OCI-LY7 (cell line): ENCODE results near the gene IMMP2L. TPM values are rescaled to one million over a fixed set of nuclear protein-coding genes. Genes with fewer than 3 reads are reported as not detected.

Experiments used
- BruUV-seq: library from RNA; stranded (reverse); fragments of 400-500 nt; replicated peaks from 2 replicates; lab custom pipeline; 2021; lab: Mats Ljungman, UMichigan
- CTCF ChIA-PET: fragments of 300-600 bp; sonication (Branson Sonifier 250); formaldehyde crosslinking; loops from one replicate; lab custom pipeline; 2022; ENCODE audit warnings: antibody characterized with exemption; ENCODE audit not compliant: unreplicated experiment; lab: Charles Lee
- POLR2A ChIA-PET: fragments of 300-600 bp; sonication (Branson Sonifier 250); formaldehyde crosslinking; loops from one replicate; lab custom pipeline; 2022; ENCODE audit warnings: antibody characterized with exemption; lab: Charles Lee
- DNase-seq: peaks from one replicate; pipeline ENCODE4 v3.0.0-alpha.2; 2015; ENCODE audit warnings: low spot score
- H2AFZ ChIP-seq: fragments of 200-600 bp; sonication (generic), shearing (Covaris generic); 2 replicates; pipeline ENCODE4 v1.6.1; 2014; ENCODE audit warnings: mild to moderate bottlenecking, antibody characterized with exemption, low read length, moderate library complexity
- H3K27ac ChIP-seq: fragments of 200-600 bp; sonication (generic); 2 replicates; pipeline ENCODE4 v1.5.1; 2014; ENCODE audit warnings: mixed run types, low read depth, mild to moderate bottlenecking, moderate library complexity, low read length, inconsistent platforms; ENCODE audit not compliant: poor library complexity, severe bottlenecking
- H3K36me3 ChIP-seq: fragments of 200-600 bp; sonication (generic); 2 replicates; pipeline ENCODE4 v1.6.1; 2014; ENCODE audit warnings: mild to moderate bottlenecking, antibody characterized with exemption, low read length, moderate library complexity, mixed read lengths; ENCODE audit not compliant: insufficient read depth
- H3K4me1 ChIP-seq: fragments of 200-600 bp; sonication (generic); 2 replicates; pipeline ENCODE4 v1.5.1; 2014; ENCODE audit warnings: mild to moderate bottlenecking, low read length; ENCODE audit not compliant: insufficient read depth, poor library complexity, severe bottlenecking
- H3K4me2 ChIP-seq: fragments of 200-600 bp; sonication (generic); 2 replicates; pipeline ENCODE4 v1.6.1; 2014; ENCODE audit warnings: mild to moderate bottlenecking, low read length
- H3K4me3 ChIP-seq: fragments of 200-600 bp; sonication (generic); 2 replicates; pipeline ENCODE4 v1.5.1; 2014; ENCODE audit warnings: mild to moderate bottlenecking, low read depth, low read length; ENCODE audit not compliant: poor library complexity, severe bottlenecking
- H3K79me2 ChIP-seq: fragments of 200-600 bp; sonication (generic); 2 replicates; pipeline ENCODE4 v1.6.1; 2016; ENCODE audit warnings: low read depth, mild to moderate bottlenecking, low read length, moderate library complexity, mixed read lengths; ENCODE audit not compliant: insufficient read depth
- H3K9me2 ChIP-seq: fragments of 200-600 bp; sonication (generic); 2 replicates; pipeline ENCODE4 v1.6.1; 2016; ENCODE audit warnings: mild to moderate bottlenecking, low read length, mixed read lengths; ENCODE audit not compliant: insufficient read depth
- H3K9me3 ChIP-seq: fragments of 200-600 bp; sonication (generic); 2 replicates; pipeline ENCODE4 v1.6.1; 2014; ENCODE audit warnings: mild to moderate bottlenecking, mixed run types, low read length, mixed read lengths
- H4K20me1 ChIP-seq: fragments of 200-600 bp; sonication (generic); 2 replicates; pipeline ENCODE4 v1.6.1; 2014; ENCODE audit warnings: mild to moderate bottlenecking, antibody characterized with exemption, low read length, moderate library complexity, mixed read lengths; ENCODE audit not compliant: insufficient read depth
- EZH2phosphoT487 ChIP-seq: fragments of 200-600 bp; sonication (generic); IDR thresholded peaks from 2 replicates; pipeline ENCODE4 v1.6.1; 2018; ENCODE audit warnings: low read depth, borderline replicate concordance, mild to moderate bottlenecking, mixed run types, antibody characterized with exemption, low read length, moderate library complexity, mixed read lengths
- intact Hi-C: fragments of 100-400 bp; cut with micrococcal nuclease; formaldehyde crosslinking; loops from one replicate; pipeline ENCODE4 v1.10.0; 2022; ENCODE audit not compliant: unreplicated experiment
- total RNA-seq, 2 experiments: library from RNA; depleted of rRNA in 1 of 2; stranded (reverse); fragments of >200 nt in 1 of 2; shearing (Covaris generic) in 1 of 2; gene quantifications; 2 replicates each; pipeline ENCODE4 v1.2.3, GENCODE V29; 2014 to 2022
- TF ChIP-seq, protein P1 (sequence below): fragments of 200-600 bp; sonication (generic); conservative IDR thresholded peaks from 2 replicates; pipeline ENCODE4 v1.5.1; 2014; ENCODE audit warnings: mild to moderate bottlenecking, antibody characterized with exemption, low read length, moderate library complexity, mixed read lengths

IMMP2L gene
- total RNA-seq, 2 experiments from 2014 or later: 8.0 to 25.4 TPM

DNA sequence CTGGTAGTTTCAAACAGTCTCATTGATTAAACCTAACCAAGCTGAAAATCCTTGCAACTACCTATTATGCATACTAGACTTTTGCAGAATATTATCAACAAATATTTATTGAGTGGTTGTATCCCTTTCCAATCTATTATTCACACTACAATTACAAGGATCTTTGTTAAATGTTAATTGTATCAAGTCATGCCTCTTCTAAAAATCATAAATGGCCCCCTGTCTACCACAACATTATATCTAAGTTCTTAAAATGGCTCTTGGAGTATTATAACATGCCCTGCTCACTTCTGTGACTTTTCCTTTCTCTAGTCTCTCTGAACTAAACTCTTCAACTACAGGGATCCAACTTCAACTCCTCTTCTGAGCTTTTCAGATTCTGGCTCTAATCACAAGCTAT, 219.3 kb downstream of the IMMP2L start:
- no TSS peak for BruUV-seq
- Histone ChIP-seq H3K9me3 (peaks cover 4% of the 10 kb centered on the region; the same call in 1 of the 2 replicates), H3K79me2 (no peaks in the 10 kb centered on the region), H3K4me1 (no peaks in the 10 kb centered on the region), H2AFZ (no peak overlapping the region), H4K20me1 (no peaks in the 10 kb centered on the region), H3K9me2 (no peaks in the 10 kb centered on the region), H3K4me3 (no peak overlapping the region), H3K36me3 (no peaks in the 10 kb centered on the region), H3K27ac (no peak overlapping the region), H3K4me2 (no peak overlapping the region)
- CTCF ChIA-PET: no interaction called here
- POLR2A ChIA-PET: no interaction called here
- no peak for DNase-seq
- intact Hi-C loops: no loop called here
- no peak for TF ChIP-seq EZH2phosphoT487
- TF ChIP-seq, protein P1, sequence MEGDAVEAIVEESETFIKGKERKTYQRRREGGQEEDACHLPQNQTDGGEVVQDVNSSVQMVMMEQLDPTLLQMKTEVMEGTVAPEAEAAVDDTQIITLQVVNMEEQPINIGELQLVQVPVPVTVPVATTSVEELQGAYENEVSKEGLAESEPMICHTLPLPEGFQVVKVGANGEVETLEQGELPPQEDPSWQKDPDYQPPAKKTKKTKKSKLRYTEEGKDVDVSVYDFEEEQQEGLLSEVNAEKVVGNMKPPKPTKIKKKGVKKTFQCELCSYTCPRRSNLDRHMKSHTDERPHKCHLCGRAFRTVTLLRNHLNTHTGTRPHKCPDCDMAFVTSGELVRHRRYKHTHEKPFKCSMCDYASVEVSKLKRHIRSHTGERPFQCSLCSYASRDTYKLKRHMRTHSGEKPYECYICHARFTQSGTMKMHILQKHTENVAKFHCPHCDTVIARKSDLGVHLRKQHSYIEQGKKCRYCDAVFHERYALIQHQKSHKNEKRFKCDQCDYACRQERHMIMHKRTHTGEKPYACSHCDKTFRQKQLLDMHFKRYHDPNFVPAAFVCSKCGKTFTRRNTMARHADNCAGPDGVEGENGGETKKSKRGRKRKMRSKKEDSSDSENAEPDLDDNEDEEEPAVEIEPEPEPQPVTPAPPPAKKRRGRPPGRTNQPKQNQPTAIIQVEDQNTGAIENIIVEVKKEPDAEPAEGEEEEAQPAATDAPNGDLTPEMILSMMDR: no peak

DNA sequence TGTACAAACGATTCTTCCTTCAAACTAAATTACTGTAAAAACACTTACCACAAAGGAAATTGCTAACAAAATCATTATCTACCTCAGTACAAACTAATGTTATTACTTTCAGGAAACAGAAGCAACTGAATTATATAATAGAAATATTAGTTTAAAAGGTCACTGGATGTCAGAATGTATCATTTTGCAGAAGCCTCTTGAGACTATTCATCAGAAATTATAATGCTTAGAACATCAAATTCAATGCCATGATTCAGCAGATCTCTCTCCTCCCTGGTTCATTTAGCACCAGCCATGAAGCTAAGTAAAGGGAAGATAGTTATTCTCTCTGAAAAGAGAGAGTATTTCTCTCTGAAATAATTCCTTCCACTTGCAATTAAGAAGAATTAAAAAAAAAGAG, 223.3 kb downstream of the IMMP2L start:
- TF ChIP-seq, protein P1: no peak
- TF ChIP-seq EZH2phosphoT487: no peak
- Histone ChIP-seq H3K4me2 (no peak overlapping the region), H3K4me3 (no peak overlapping the region), H3K27ac (no peak overlapping the region), H3K9me3 (peaks cover 4% of the 10 kb centered on the region; the same call in 1 of the 2 replicates), H3K4me1 (no peaks in the 10 kb centered on the region), H4K20me1 (no peaks in the 10 kb centered on the region), H3K79me2 (no peaks in the 10 kb centered on the region), H3K9me2 (no peaks in the 10 kb centered on the region), H3K36me3 (no peaks in the 10 kb centered on the region), H2AFZ (no peak overlapping the region)
- intact Hi-C loops: no loop called here
- DNase-seq: no peak
- POLR2A ChIA-PET: interaction anchor here (0.6 kb wide), 1 partner anchor 223 kb away, joined by 3 read pairs; the partner anchor contains the start of gene IMMP2L
- no TSS peak for BruUV-seq
- CTCF ChIA-PET: no interaction called here

DNA sequence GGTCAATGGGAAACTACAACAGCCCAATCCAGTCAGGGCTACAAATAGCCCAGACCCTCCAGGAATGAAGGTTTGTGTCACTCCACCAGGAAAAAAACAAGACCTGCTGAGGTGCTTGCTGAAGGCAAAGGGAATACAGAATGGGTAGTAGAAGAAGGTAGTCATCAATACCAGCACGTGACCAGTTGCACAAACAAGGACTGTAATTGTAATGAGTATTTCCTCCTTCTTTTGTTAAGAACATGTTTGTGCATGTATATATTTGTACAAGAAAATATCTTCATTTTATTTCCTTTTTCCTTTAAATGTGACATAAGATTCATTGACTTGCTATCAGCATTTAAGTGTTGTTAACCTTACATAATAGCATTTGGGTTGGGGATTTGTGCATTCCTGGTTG, 229.3 kb downstream of the IMMP2L start:
- H3K9me2 ChIP-seq: no peaks in the 10 kb centered on the region
- no peak overlapping the region for H3K27ac ChIP-seq
- H2AFZ ChIP-seq: no peak overlapping the region
- H3K9me3 ChIP-seq: no peaks in the 10 kb centered on the region
- H3K79me2 ChIP-seq: no peaks in the 10 kb centered on the region
- no peak overlapping the region for H3K4me3 ChIP-seq
- no peaks in the 10 kb centered on the region for H3K4me1 ChIP-seq
- no peak for TF ChIP-seq EZH2phosphoT487
- TF ChIP-seq, protein P1: no peak
- H3K36me3 ChIP-seq: no peaks in the 10 kb centered on the region
- no peaks in the 10 kb centered on the region for H4K20me1 ChIP-seq
- POLR2A ChIA-PET: no interaction called here
- CTCF ChIA-PET: no interaction called here
- no peak overlapping the region for H3K4me2 ChIP-seq
- intact Hi-C loops: no loop called here
- DNase-seq: no peak
- no TSS peak for BruUV-seq
